ENCODE results near the gene VSTM4. TPM values are rescaled to one million over a fixed set of nuclear protein-coding genes. Genes with fewer than 3 reads are reported as not detected.

The VSTM4 gene
- total RNA-seq, 1 experiment from 2014 or later, result 0.07 TPM

DNA sequence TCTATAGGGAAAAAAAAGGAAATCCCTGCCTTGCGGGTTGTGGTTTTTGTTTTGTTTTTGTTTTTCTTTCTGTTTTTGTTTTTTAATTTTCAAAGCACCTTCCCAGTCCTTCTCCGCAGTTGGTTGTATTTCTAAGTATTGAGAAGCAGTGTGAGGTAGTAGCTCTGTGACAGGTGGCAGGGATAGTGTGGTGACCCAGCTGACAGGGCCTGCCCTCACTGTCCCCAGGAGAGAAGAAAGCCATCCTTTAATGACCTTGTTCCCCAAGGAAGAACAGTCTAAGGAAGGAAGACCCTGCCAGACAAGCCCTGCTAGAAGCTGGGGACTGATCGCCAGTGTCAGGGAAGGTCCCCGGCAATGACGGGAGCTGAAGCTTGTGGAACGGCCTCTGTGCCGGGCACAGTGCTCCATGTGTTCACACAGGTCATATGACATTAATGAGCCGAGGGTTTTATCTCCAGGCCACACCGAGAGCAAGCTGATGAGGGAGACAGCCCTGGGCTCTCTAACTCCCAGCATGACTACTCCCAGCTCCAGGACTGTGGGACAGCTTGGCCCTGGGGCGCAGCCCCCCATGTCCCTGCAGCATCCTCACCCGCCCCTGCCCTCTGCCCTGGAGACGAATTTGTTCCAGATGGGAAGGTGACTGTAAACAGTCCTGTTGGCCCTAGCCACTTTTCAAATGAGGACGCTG lies 106.7 kb downstream of the VSTM4 start:
- H3K4me1 ChIP-seq (ENCODE audit: control insufficient read depth in 1 of 2, insufficient read depth in 2 of 2, low read length in 2 of 2), result no peaks in the 10 kb centered on the region
- BruUV-seq (replicated peaks), result no TSS peak
- intact Hi-C loops (cut with micrococcal nuclease), result no loop called here

DNA sequence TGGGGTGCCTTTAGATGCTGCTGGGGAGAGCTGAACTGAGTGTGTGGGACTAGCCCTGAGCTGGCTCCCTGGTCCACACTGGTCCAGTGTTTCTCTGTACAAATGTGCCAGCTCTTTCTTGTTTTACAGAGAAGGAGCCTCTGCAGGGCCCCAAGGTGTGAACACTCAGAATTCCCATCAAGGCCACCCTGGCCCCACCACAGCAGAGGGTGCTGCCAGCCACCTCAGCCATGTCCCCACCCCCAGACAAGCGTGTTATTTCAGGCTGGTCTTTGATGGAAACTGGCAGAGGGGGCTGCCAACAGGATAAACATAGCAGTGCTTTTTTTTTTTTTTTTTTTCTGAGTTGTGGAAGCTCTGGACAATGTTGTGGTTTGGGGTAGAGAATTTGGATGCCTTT lies 107.2 kb downstream of the VSTM4 start:
- Histone ChIP-seq H3K9ac (ENCODE audit: low read length) (no peak overlapping the region), H3K27me3 (ENCODE audit: insufficient read depth, low read length) (peaks cover 2% of the 10 kb centered on the region; the same call in 1 of the 2 replicates), H3K4me1 (ENCODE audit: control insufficient read depth in 1 of 2, insufficient read depth in 2 of 2, low read length in 2 of 2) (no peaks in the 10 kb centered on the region), H3K4me2 (ENCODE audit: low read length) (no peak overlapping the region), H3K4me3 (replicated peaks in 1 of 2; ENCODE audit: low read depth in 1 of 2, low read length in 2 of 2) (no peak overlapping the region), H3K9me3 (ENCODE audit: control insufficient read depth in 1 of 2, insufficient read depth in 1 of 2, low read depth in 1 of 2, low read length in 2 of 2) (no peaks in the 10 kb centered on the region), H2AFZ (ENCODE audit: low read depth, low read length, poor library complexity, severe bottlenecking) (no peak overlapping the region), H3K36me3 (ENCODE audit: control insufficient read depth in 1 of 2, insufficient read depth in 2 of 2, low read length in 2 of 2) (no peaks in the 10 kb centered on the region), H4K20me1 (ENCODE audit: insufficient read depth) (no peaks in the 10 kb centered on the region), H3K79me2 (ENCODE audit: insufficient read depth, low read length) (no peaks in the 10 kb centered on the region), H3K9me2 (ENCODE audit: insufficient read depth) (no peaks in the 10 kb centered on the region), H3K27ac (ENCODE audit: low read depth, low read length) (no peak overlapping the region)
- ChIA-PET POLR2A (no interaction called here), CTCF (no interaction called here), RAD21 (ENCODE audit: low non-redundant PET in 1 of 2, low total read pairs in 2 of 2, uncharacterized antibody in 2 of 2, unreplicated experiment in 2 of 2) (no interaction called here)
- intact Hi-C loops (cut with micrococcal nuclease), result no loop called here
- DNase-seq (ENCODE audit: low read depth, low spot score) (no peak), ATAC-seq (no peak)
- BruUV-seq (replicated peaks), result no TSS peak
- TF ChIP-seq SP1 (IDR thresholded peaks at IDR 0.05; ENCODE audit: low read depth) (no peak), ZFX (IDR thresholded peaks at IDR 0.05) (no peak), CBX3 (IDR thresholded peaks at IDR 0.05; ENCODE audit: low read depth) (no peak), EZH2phosphoT487 (IDR thresholded peaks at IDR 0.05; ENCODE audit: borderline replicate concordance) (no peak), SIN3A (IDR thresholded peaks at IDR 0.05; ENCODE audit: low read depth) (no peak), JUND (IDR thresholded peaks at IDR 0.05) (no peak), POLR2AphosphoS5 (IDR thresholded peaks at IDR 0.05; ENCODE audit: low read depth, low read length) (no peak), ATF3 (IDR thresholded peaks at IDR 0.05) (no peak), EGR1 (IDR thresholded peaks at IDR 0.05; ENCODE audit: low read depth) (no peak), EZH2 (IDR thresholded peaks at IDR 0.05) (no peak)
- TF ChIP-seq, protein P1, sequence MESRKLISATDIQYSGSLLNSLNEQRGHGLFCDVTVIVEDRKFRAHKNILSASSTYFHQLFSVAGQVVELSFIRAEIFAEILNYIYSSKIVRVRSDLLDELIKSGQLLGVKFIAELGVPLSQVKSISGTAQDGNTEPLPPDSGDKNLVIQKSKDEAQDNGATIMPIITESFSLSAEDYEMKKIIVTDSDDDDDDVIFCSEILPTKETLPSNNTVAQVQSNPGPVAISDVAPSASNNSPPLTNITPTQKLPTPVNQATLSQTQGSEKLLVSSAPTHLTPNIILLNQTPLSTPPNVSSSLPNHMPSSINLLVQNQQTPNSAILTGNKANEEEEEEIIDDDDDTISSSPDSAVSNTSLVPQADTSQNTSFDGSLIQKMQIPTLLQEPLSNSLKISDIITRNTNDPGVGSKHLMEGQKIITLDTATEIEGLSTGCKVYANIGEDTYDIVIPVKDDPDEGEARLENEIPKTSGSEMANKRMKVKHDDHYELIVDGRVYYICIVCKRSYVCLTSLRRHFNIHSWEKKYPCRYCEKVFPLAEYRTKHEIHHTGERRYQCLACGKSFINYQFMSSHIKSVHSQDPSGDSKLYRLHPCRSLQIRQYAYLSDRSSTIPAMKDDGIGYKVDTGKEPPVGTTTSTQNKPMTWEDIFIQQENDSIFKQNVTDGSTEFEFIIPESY (IDR thresholded peaks at IDR 0.05; ENCODE audit: extremely low read depth, insufficient replicate concordance, low read length), result no peak
- TF ChIP-seq, protein P2, sequence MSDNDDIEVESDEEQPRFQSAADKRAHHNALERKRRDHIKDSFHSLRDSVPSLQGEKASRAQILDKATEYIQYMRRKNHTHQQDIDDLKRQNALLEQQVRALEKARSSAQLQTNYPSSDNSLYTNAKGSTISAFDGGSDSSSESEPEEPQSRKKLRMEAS (IDR thresholded peaks at IDR 0.05), result no peak

More for the DNA sequence above, 106.7 kb downstream of the VSTM4 start:
- no peaks in the 10 kb centered on the region for H3K9me2 ChIP-seq (ENCODE audit: insufficient read depth)
- H3K27ac ChIP-seq (ENCODE audit: low read depth, low read length), result no peak overlapping the region
- DNase-seq (ENCODE audit: low read depth, low spot score) (no peak), ATAC-seq (no peak)
- POLR2A ChIA-PET, result no interaction called here
- no peak overlapping the region for H3K4me3 ChIP-seq (replicated peaks in 1 of 2; ENCODE audit: low read depth in 1 of 2, low read length in 2 of 2)
- RAD21 ChIA-PET (ENCODE audit: low non-redundant PET in 1 of 2, low total read pairs in 2 of 2, uncharacterized antibody in 2 of 2, unreplicated experiment in 2 of 2), result no interaction called here
- no peak overlapping the region for H3K4me2 ChIP-seq (ENCODE audit: low read length)
- H3K9ac ChIP-seq (ENCODE audit: low read length), result no peak overlapping the region
- TF ChIP-seq, protein P3, sequence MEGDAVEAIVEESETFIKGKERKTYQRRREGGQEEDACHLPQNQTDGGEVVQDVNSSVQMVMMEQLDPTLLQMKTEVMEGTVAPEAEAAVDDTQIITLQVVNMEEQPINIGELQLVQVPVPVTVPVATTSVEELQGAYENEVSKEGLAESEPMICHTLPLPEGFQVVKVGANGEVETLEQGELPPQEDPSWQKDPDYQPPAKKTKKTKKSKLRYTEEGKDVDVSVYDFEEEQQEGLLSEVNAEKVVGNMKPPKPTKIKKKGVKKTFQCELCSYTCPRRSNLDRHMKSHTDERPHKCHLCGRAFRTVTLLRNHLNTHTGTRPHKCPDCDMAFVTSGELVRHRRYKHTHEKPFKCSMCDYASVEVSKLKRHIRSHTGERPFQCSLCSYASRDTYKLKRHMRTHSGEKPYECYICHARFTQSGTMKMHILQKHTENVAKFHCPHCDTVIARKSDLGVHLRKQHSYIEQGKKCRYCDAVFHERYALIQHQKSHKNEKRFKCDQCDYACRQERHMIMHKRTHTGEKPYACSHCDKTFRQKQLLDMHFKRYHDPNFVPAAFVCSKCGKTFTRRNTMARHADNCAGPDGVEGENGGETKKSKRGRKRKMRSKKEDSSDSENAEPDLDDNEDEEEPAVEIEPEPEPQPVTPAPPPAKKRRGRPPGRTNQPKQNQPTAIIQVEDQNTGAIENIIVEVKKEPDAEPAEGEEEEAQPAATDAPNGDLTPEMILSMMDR (IDR thresholded peaks at IDR 0.05 in 2 of 3, conservative IDR thresholded peaks at IDR 0.05 in 1 of 3; ENCODE audit: borderline replicate concordance in 1 of 3, insufficient read depth in 1 of 3, low read depth in 2 of 3, low read length in 2 of 3), result no peak
- TF ChIP-seq POLR2AphosphoS5 (IDR thresholded peaks at IDR 0.05; ENCODE audit: low read depth, low read length), result no peak
- H3K79me2 ChIP-seq (ENCODE audit: insufficient read depth, low read length), result no peaks in the 10 kb centered on the region
- H3K27me3 ChIP-seq (ENCODE audit: insufficient read depth, low read length), result peaks cover 7% of the 10 kb centered on the region; the same call in 1 of the 2 replicates
- no peaks in the 10 kb centered on the region for H4K20me1 ChIP-seq (ENCODE audit: insufficient read depth)
- H3K36me3 ChIP-seq (ENCODE audit: control insufficient read depth in 1 of 2, insufficient read depth in 2 of 2, low read length in 2 of 2), result no peaks in the 10 kb centered on the region
- H2AFZ ChIP-seq (ENCODE audit: low read depth, low read length, poor library complexity, severe bottlenecking), result no peak overlapping the region
- CTCF ChIA-PET, result no interaction called here
- no peaks in the 10 kb centered on the region for H3K9me3 ChIP-seq (ENCODE audit: control insufficient read depth in 1 of 2, insufficient read depth in 1 of 2, low read depth in 1 of 2, low read length in 2 of 2)
